ENCODE results near the gene PFDN5.

DNA sequence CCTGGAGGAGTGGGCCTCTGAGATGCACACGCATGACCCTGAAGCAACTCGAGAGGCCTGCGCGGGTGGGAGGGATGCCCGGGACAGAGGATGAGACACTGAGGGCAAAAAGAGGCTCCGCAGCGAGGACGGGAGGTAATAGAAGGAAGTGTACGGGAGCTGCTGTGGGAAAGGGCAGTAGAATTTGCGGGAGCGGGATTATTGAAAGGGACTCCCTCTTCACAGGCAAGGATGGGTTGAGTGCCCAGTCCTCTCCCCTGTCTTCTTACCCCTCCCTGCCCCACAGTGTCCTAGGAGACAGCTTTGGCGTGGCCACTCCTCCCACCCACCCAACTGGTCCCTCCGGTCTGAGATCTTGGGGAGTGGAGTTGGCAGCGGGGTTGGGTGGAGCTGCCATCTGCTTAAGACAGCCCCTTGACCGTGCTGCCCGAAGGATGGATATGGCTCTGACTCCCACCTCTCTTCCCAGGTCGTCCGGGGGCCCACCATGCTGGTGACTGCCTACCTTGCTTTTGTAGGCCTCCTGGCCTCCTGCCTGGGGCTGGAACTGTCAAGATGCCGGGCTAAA lies 42.9 kb upstream of the PFDN5 start:
- TF ChIP-seq, protein P1, sequence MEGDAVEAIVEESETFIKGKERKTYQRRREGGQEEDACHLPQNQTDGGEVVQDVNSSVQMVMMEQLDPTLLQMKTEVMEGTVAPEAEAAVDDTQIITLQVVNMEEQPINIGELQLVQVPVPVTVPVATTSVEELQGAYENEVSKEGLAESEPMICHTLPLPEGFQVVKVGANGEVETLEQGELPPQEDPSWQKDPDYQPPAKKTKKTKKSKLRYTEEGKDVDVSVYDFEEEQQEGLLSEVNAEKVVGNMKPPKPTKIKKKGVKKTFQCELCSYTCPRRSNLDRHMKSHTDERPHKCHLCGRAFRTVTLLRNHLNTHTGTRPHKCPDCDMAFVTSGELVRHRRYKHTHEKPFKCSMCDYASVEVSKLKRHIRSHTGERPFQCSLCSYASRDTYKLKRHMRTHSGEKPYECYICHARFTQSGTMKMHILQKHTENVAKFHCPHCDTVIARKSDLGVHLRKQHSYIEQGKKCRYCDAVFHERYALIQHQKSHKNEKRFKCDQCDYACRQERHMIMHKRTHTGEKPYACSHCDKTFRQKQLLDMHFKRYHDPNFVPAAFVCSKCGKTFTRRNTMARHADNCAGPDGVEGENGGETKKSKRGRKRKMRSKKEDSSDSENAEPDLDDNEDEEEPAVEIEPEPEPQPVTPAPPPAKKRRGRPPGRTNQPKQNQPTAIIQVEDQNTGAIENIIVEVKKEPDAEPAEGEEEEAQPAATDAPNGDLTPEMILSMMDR (IDR thresholded peaks at IDR 0.05; ENCODE audit: insufficient read depth, low read length): no peak
- TF ChIP-seq, protein P2, sequence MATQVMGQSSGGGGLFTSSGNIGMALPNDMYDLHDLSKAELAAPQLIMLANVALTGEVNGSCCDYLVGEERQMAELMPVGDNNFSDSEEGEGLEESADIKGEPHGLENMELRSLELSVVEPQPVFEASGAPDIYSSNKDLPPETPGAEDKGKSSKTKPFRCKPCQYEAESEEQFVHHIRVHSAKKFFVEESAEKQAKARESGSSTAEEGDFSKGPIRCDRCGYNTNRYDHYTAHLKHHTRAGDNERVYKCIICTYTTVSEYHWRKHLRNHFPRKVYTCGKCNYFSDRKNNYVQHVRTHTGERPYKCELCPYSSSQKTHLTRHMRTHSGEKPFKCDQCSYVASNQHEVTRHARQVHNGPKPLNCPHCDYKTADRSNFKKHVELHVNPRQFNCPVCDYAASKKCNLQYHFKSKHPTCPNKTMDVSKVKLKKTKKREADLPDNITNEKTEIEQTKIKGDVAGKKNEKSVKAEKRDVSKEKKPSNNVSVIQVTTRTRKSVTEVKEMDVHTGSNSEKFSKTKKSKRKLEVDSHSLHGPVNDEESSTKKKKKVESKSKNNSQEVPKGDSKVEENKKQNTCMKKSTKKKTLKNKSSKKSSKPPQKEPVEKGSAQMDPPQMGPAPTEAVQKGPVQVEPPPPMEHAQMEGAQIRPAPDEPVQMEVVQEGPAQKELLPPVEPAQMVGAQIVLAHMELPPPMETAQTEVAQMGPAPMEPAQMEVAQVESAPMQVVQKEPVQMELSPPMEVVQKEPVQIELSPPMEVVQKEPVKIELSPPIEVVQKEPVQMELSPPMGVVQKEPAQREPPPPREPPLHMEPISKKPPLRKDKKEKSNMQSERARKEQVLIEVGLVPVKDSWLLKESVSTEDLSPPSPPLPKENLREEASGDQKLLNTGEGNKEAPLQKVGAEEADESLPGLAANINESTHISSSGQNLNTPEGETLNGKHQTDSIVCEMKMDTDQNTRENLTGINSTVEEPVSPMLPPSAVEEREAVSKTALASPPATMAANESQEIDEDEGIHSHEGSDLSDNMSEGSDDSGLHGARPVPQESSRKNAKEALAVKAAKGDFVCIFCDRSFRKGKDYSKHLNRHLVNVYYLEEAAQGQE (IDR thresholded peaks at IDR 0.05; ENCODE audit: insufficient replicate concordance, low read depth): no peak
- no peak for TF ChIP-seq POLR2AphosphoS5 (IDR thresholded peaks at IDR 0.05; ENCODE audit: low read depth)

All from HL-60 (cell line).